ENCODE data around the gene SLC25A15.
"Not testable (repeated sequence)": the region's sequence is repeated elsewhere in the genome, so short reads cannot be mapped to it uniquely, and the experiment has no call there.

The SLC25A15 gene

DNA sequence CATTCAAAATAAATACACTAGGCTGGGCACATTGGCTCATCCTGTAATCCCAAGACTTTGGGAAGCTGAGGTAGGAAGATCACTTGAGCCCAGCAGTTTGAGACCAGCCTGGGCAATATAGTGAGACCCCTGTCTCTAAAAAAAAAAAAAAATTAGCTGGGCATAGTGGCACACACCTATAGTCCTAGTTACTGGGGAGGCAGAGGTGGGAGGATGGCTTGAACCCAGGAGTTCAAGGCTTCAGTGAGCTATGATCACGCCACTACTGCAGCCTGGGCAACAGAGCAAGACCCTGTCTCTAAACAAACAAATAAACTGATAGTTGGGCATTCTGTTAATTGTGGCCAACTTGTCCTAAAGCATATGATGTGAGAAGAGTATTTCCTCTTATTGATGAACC is 6.4 kb upstream of the SLC25A15 start:
- DNase-seq = not testable (repeated sequence)

DNA sequence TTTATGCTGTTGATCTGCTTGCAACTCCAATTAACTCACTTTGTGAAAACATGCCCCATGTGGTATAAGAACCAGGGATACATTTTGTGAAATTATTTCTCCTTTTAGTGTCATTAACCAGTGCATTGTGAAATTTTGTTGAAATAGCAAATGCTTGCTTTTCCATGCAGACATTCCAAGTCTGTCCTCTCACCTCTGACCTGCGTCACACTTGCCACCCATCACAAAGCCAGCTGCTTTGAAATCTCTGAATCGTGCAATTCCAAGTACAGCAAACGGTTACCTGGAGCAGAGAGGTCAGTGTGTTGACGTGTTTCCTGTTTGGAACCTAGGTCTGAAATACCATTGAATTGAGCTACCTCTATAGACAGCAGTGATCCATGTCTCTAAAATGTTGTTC is 4.9 kb upstream of the SLC25A15 start:
- DNase-seq = no peak

DNA sequence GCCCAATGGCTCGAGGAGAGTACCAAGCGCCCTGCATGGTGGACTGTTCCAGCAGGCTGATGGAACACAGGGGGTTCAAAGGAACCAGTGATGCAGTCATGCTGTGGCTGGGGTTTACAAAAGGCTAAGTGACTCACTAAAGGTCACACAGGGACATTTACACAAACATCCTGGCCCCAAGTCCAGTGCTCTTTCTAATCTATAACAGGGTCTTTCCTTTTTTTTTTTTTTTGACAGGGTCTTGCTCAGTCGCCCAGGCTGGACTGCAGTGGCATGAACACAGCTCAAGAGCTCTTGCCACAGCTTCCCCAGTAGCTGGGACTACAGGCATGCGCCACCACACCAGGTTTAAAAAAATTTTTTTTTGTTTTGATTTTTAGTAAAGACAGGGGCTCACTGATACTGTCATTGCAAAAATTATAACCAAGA is 2.8 kb upstream of the SLC25A15 start:
- DNase-seq = no peak

DNA sequence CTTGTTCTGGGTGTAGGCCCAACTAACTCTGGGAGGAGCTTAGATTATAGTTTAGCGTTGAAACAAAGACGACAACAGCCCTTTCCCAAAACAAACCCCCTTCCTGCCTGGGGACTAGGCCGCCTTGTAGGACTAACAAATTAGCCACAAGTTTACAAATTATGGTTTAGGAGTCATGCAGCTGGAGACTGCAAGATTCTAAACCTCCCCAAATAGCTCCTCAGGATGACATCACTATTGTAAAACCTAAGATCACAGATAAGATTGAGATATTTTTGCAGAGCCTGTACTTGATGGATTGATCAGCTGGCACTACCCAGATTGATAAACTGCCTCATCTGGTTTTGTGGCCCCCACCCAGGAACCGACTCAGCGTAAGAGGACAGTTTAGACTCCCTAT is 2.3 kb upstream of the SLC25A15 start:
- DNase-seq = no peak

DNA sequence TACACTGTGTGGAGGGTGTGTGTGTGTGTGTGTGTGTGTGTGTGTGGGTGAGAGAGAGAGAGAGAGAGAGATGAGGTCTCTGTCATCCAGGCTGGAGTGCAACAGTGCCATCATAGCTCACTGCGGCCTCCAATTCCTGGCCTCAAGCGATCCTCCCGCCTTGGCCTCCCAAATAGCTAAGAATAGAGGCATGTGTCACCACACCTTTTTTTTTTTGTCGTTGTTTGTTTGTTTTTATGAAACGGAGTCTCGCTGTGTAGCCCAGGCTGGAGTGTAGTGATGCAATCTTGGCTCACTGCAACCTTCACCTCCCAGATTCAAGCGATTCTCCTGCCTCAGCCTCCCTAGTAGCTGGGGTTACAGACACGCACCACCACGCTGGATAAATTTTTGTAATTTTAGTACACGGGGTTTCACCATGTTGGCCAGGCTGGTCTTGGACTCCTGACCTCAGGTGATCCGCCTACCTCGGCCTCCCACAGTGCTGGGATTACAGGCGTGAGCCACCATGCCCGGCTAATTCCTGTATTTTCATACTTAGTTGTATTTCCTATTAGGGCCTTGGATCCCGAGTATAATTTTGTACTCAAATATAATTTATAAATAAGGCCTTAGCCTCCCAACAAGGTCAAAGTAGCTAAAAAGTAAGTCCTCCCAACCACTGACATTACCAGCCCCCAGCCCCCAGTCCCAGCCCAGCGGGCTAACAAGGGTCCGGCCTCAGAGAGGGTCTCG is 704 bp upstream of the SLC25A15 start:
- not testable (repeated sequence) for DNase-seq

DNA sequence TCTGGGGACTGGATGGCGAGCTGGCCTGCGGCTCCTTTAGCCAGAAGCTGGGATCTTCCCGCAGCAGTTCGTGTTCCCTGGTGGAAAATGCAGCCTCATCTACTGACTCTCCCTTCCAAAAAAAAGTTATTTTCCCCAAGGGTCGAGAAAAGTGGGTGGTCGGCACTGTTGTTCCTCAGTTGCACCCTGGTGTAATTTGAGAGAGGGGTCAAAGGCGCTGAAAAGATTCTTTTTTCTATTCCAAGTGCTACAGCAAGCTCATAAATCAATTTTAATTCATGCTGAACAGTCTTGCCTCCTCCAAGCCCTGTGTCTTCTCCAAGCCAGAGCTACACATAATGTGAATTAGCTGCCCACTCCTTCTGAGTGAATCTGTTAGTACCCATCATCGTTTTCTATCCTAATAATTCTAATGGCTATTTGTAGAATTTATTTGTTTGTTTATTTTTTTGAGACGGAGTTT is 774 bp downstream of the SLC25A15 start:
- no peak for DNase-seq

DNA sequence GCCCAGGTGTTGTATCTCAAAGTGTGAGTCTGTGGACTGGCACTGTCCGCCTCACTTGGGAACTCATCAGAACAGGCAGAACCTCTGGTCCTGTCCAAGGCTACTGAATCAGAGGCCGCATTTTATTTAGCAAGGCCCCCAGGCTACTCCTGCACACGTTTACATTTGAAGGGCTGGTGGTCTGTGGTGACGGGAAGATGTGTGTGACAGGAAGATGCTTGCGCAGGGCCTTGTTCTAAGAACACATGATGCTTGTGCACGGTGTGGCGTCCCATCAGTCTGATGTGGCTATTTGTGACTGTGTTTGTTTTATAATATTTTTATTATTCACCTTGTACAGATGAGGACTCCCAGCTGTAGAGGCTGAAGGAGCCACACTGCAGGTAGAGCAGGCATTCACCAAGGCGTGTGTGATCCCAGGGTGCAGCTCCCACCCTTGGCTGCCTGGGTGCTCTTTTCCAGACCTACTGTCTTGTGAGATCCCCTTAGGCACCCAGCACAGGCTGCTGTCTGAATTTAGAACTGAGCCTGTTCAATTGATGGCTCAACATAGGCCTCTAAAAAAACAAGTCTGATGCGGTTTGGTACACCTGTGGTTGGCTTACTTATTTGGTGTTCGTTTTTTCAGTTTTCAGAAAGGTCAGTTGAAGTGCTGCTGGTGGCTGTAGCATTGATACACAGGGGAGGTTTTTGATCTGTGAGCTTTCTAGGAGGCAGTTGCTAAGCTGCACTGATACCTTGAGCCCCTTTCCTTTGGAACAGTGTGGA is 3.1 kb downstream of the SLC25A15 start:
- no peak for DNase-seq

GRCh38 chr13:40793339-40793738 is 3.9 kb downstream of the SLC25A15 start:
- DNase-seq = no peak

DNA sequence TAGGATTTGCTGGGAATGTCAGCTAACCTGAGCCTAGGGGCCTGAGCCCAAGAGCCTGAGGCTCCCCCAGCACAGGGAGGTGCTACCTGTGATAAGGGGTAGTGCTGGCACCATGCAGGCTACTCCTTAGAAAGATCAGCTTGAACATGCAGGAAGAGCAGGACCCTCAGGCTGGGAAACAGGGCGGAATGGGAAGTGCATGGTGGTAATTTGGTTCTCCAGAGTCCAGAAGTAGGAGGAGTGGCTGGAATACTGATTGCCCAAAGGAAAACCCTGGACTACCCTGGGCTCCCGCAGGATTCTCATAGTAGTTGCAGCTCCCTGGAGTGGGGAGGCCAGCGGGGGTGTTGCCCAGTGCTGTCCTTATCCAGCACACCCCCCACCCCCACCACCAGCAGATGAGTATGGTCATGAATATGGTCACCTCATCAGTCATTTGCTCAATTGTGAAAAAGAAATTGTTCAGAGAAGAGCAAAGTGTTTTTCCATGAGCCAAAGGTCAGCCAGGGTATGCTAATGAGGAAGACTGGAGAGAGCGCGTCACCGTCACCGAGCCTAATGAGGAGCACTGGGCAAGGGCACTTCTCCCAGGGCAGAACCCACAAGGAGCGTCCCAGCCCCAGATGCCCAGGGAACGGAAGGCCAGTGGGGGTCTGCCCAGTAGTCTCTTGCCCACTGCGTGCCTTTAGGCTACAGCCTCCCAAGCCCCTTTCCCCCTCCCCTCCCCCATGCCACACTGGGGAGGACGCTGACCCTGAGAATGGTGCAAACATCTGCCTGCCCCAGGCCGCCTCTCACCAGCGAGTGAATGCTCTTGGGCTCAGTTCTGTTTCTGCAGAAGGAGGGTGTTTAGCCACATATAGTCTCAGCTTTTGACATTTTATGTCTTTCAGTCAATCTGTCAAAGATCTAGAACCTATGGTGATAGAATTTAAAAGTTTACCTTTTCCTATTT is 5.3 kb downstream of the SLC25A15 start:
- no peak for DNase-seq

DNA sequence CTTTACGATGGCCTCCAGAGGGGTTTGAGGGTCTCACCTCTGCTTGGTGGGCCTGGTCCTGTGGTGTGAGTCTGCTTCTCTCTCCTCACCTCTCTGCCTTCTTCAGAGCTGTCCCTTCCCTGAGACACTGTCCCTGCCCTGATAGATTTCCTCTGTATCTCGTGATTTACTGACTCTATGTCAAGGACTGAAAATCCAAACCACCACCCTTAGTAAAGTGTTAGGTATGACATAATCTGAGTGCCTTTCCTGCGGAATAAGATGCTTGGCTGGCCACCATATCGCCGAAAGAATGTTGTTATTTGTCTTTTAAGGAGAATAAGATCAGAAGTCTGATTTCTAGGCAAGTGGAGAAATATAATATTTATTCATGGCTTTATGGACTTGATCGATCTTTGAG is 7.2 kb downstream of the SLC25A15 start:
- DNase-seq = no peak

- DNase-seq = no peak
Measured at GRCh38 chr13:40798380-40798779, 9.0 kb downstream of the SLC25A15 start.

GRCh38 chr13:40799508-40799907 is 10.1 kb downstream of the SLC25A15 start:
- DNase-seq = no peak

- no peak for DNase-seq
Measured at GRCh38 chr13:40800559-40800958, 11.1 kb downstream of the SLC25A15 start.

DNA sequence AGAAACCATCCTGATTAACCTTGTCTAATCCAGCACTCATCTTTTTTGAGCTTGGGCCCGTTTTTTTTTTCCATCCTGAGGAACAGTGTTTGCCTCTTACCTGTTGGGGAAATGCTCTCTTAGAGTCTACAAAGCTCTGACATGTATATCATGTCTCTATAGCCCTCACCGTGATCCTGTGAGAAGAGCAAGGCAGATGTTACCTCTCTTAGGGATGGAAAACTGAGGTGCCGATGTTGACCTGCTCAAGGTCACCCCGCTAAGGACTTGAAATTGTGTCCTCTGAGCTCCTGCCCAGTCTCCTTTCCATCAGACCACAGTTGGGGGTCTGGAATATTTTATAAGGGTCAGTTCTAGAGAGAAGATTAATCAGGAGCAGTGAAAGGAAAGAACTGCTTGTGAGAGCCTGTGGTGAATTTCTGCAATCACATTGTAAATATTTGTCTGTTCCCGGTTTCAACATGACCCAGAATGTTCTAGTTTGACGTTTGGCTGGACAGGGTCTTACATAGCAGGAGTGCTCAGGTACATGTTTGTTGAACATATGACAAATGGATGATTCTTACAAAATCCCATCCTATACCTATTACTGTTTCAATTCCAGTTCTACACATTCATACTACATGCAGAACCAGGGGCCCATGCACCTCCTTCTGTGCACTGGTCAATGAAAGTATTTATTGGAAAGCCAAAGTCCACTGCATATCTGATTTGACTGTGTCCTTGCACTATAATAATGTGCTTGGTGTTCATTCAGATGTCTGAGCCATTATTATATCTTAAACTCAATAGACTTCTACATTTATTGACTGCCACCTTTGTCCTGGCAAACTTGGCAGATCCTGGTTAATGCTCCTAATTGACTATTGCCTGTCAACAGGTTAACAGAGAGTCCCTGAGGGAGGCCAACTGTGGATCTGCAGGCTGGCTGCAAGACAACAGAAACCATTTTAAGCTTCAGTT is 12.1 kb downstream of the SLC25A15 start:
- no peak for DNase-seq

DNA sequence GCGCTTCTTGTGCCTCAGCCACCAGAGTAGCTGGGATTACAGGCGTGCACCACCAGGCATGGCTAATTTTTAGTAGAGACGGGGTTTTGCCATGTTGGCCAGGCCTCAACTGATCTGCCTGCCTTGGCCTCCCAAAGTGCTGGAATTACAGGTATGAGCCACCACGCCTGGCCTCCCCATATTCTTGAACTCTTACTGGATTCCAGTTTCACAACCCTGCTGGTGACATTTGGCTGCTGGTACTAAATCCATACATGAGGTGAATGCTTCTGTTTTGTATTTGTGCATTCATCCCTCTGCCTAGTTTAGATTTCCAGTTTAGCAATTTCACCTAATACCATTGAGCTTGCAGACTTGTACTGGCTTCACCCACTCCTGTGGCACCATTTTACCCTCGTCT is 13.9 kb downstream of the SLC25A15 start:
- no peak for DNase-seq

GRCh38 chr13:40806241-40806640 is 16.8 kb downstream of the SLC25A15 start:
- no peak for DNase-seq

DNA sequence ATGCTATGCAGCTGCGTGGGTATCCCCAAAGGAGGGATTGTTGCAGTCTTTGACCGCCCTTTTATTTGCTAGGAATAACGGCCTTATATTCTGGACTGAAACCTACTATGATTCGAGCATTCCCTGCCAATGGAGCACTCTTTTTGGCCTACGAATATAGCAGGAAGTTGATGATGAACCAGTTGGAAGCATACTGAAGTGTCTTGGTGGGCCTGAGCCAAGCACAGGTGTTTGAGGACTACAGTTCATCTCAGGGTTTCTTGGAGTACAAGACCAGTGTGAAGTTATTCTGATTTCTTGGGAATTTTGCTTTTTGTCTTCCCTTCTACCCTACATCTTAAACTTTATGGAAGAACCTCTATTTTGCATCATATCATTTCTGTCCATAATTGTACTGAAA is 20.1 kb downstream of the SLC25A15 start:
- DNase-seq = no peak

GRCh38 chr13:40812102-40812501 is 22.7 kb downstream of the SLC25A15 start:
- no peak for DNase-seq

- no peak for DNase-seq
Measured at GRCh38 chr13:40812724-40813445, 23.5 kb downstream of the SLC25A15 start.

DNA sequence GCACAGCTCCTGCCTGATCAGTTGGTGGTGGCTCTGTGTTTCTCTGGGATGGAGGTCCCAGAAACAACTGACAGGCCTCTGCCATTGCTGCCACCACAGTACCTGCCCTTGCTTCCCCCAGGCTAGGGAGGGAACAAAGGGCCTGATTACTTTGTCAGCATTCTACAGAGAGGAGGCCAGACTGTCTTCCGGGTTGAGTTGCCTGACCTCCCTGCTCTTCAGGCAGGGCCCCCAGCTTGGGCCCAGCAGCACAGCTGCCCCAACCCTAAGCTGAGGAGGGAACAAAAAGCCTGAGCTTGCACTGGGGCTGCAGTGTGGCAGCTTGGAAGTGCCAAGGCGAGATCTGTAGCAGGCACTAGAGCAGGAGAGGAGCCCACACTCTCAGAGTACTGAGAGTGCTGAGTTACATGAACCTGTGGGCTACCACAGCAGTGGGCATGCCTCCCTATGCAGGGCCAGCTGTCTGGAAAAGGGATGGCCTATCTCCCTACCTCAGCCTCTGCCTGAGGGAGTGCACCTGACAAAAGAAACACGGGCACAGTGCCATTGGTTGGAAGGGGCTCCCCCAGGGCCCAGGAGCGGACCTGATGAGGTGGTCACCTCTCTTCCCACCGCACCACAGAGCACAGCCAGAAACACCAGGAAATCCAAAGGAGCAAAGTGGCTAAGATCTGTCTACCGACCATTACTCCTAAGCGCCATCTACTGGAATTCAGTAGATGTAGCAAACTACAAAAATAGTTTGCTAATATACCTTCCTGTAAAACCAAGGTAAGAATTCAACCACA is 24.4 kb downstream of the SLC25A15 start:
- peak; percentile 1 for DNase-seq

Measured in NCI-H1105 treated with DMSO at 0.1 percent for 48 hours (cell line).